SK-N-MC (cell line): ENCODE results near the gene ILDR2.

Source experiments
- EZH2 ChIP-seq: fragments of 200-600 bp; sonication (generic); IDR thresholded peaks from one replicate; pipeline ENCODE4 v1.6.1; 2017; ENCODE audit warnings: antibody characterized with exemption
- FOXP2 ChIP-seq: optimal IDR thresholded peaks from 2 replicates; pipeline ENCODE3; 2011; ENCODE audit warnings: mild to moderate bottlenecking, moderate library complexity; ENCODE audit not compliant: insufficient read depth; ENCODE audit errors: extremely low read length, control extremely low read depth
- POLR2AphosphoS5 ChIP-seq: IDR thresholded peaks from 2 replicates; pipeline ENCODE4 v1.6.1; 2012; ENCODE audit warnings: mild to moderate bottlenecking, low read depth, low read length, borderline replicate concordance

DNA sequence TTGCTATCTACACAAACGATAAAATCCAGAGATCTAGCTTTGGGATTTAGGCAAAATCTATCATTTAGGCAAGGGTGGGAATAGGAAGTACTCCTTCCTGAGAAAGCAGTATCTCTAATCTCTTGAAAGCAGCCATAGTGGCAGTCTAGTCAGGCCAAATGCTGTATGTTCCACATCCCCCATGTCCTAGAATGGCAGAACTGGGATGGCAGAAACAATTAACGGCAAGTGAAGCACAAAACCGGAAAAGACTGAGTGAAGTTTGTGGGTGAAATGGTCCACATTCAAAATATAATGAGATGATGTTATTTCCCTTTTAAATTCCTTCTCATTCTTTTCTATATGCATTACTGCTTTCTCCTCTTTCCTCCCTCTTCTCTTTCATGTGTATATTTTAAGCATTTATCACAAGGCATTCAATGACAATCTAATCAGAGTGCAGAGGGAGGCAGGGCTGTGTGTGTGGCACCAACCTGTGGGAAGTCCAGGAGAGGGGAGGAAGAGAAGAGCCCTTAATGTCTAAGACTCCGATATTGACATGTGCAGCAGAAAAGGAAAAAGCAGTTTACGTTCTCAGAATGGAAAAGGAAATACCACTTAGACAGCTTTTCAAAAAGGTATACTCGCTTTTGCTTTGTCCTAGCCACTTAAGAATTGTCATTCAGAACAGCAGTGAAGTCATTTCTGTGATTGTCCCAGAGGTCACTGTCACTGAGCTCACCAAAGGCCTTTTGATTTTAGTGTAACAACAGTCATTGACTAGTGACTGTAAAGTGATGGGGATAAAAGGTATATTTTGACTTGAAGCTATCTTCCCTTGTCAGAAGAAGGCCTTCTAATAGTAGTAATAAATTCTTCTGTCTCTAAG is 57.0 kb downstream of the ILDR2 start:
- TF ChIP-seq EZH2 = peak; percentile 74
- TF ChIP-seq POLR2AphosphoS5 = no peak
- TF ChIP-seq FOXP2 = no peak
